Type B pancreatic cell (in vitro differentiated cells): ENCODE data around the gene ATP6V0A4. TPM values are rescaled to one million over a fixed set of nuclear protein-coding genes. Genes with fewer than 3 reads are reported as not detected.

ENCODE experiments used
- DNase-seq: peaks from one replicate; pipeline ENCODE4 v3.0.0; 2021; ENCODE audit warnings: mixed read lengths; ENCODE audit not compliant: unreplicated experiment; ENCODE audit errors: extremely low spot score
- H3K27ac Mint-ChIP-seq: 2 replicates; pipeline ENCODE4 v1.8.0; 2021; ENCODE audit warnings: mild to moderate bottlenecking, mixed read lengths
- H3K27me3 Mint-ChIP-seq: 2 replicates; pipeline ENCODE4 v1.8.0; 2021; ENCODE audit warnings: mixed read lengths
- H3K36me3 Mint-ChIP-seq: 2 replicates; pipeline ENCODE4 v1.8.0; 2021; ENCODE audit warnings: mixed read lengths
- H3K4me1 Mint-ChIP-seq: one replicate; pipeline ENCODE4 v1.8.0; 2021; ENCODE audit warnings: mixed read lengths; ENCODE audit not compliant: unreplicated experiment
- H3K4me3 Mint-ChIP-seq: 2 replicates; pipeline ENCODE4 v1.8.0; 2021; ENCODE audit warnings: mild to moderate bottlenecking, mixed read lengths
- H3K9me3 Mint-ChIP-seq: 2 replicates; pipeline ENCODE4 v1.8.0; 2021; ENCODE audit warnings: mixed read lengths
- CTCF ChIP-seq: fragments of 200-600 bp; sonication (generic); conservative IDR thresholded peaks from 2 replicates; pipeline ENCODE4 v1.5.0; 2021; ENCODE audit warnings: antibody characterized with exemption, mild to moderate bottlenecking
- total RNA-seq: library from RNA; stranded (reverse); gene quantifications from 2 replicates; pipeline ENCODE4 v1.2.1, GENCODE V29; 2021; ENCODE audit warnings: low replicate concordance

Gene ATP6V0A4
- total RNA-seq, 1 donor from 2014 or later, result 0.89 TPM

GRCh38 chr7:138665669-138666140 is 132.3 kb downstream of the ATP6V0A4 start:
- Mint-ChIP-seq H3K9me3 (no peaks in the 10 kb centered on the region), H3K27ac (peak overlapping the region; percentile 20), H3K36me3 (peaks cover 4% of the 10 kb centered on the region), H3K27me3 (no peaks in the 10 kb centered on the region), H3K4me1 (peaks cover 51% of the 10 kb centered on the region), H3K4me3 (peak overlapping the region; percentile 63)
- DNase-seq, result no peak
- no peak for TF ChIP-seq CTCF

GRCh38 chr7:138665249-138665648 is 132.7 kb downstream of the ATP6V0A4 start:
- H3K36me3 Mint-ChIP-seq, result peaks cover 4% of the 10 kb centered on the region
- no peaks in the 10 kb centered on the region for H3K27me3 Mint-ChIP-seq
- no peak for DNase-seq
- H3K4me3 Mint-ChIP-seq, result peak overlapping the region; percentile 82
- H3K4me1 Mint-ChIP-seq, result peaks cover 51% of the 10 kb centered on the region
- no peak overlapping the region for H3K27ac Mint-ChIP-seq
- no peaks in the 10 kb centered on the region for H3K9me3 Mint-ChIP-seq
- TF ChIP-seq CTCF, result no peak

- H3K4me3 Mint-ChIP-seq, result peak overlapping the region; percentile 87
- no peak for TF ChIP-seq CTCF
- H3K9me3 Mint-ChIP-seq, result no peaks in the 10 kb centered on the region
- peaks cover 4% of the 10 kb centered on the region for H3K36me3 Mint-ChIP-seq
- H3K27me3 Mint-ChIP-seq, result no peaks in the 10 kb centered on the region
- peaks cover 51% of the 10 kb centered on the region for H3K4me1 Mint-ChIP-seq
- peak overlapping the region; percentile 86 for H3K27ac Mint-ChIP-seq
- no peak for DNase-seq
Observed at GRCh38 chr7:138663725-138664710, 134.0 kb downstream of the ATP6V0A4 start.

- H3K36me3 Mint-ChIP-seq, result peaks cover 1% of the 10 kb centered on the region
- H3K27me3 Mint-ChIP-seq, result no peaks in the 10 kb centered on the region
- H3K4me1 Mint-ChIP-seq, result peaks cover 51% of the 10 kb centered on the region
- TF ChIP-seq CTCF, result no peak
- no peak for DNase-seq
- peak overlapping the region; percentile 86 for H3K27ac Mint-ChIP-seq
- H3K9me3 Mint-ChIP-seq, result no peaks in the 10 kb centered on the region
- peak overlapping the region; percentile 34 for H3K4me3 Mint-ChIP-seq
Observed at GRCh38 chr7:138662991-138663320, 135.0 kb downstream of the ATP6V0A4 start.

- Mint-ChIP-seq H3K27ac (no peak overlapping the region), H3K9me3 (no peaks in the 10 kb centered on the region), H3K27me3 (no peaks in the 10 kb centered on the region), H3K4me3 (peak overlapping the region; percentile 34), H3K4me1 (peaks cover 51% of the 10 kb centered on the region), H3K36me3 (no peaks in the 10 kb centered on the region)
- TF ChIP-seq CTCF, result no peak
- no peak for DNase-seq
Observed at GRCh38 chr7:138662076-138662990, 135.7 kb downstream of the ATP6V0A4 start.
